ENCODE data around the gene NFASC.

DNA sequence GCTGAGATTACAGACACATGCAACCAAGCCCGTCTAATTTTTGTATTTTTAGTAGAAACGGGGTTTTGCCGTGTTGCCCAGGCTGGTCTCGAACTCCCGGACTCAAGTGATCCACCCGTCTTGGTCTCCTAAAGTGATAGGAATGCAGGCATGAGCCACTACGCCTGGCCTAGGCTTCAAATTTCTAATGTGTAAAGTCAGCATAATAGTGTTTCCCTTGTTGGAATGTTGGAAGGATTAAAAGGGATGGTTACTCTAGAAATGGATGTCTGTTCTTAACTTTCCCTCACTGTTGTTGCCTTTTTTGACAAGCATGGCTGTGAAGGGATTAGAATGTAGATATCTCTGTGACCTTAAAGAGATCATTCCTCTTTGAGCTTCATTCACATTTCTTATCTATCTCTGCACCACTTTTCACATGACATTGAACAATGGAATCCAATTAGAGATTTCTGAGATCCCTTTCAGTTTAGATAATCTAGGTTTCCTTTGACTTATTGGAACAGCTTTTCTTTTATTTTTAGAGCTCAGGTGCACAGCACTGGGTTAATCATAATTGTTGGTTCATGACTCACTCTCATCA, 33.7 kb downstream of the NFASC start:
- TF ChIP-seq, protein P1, sequence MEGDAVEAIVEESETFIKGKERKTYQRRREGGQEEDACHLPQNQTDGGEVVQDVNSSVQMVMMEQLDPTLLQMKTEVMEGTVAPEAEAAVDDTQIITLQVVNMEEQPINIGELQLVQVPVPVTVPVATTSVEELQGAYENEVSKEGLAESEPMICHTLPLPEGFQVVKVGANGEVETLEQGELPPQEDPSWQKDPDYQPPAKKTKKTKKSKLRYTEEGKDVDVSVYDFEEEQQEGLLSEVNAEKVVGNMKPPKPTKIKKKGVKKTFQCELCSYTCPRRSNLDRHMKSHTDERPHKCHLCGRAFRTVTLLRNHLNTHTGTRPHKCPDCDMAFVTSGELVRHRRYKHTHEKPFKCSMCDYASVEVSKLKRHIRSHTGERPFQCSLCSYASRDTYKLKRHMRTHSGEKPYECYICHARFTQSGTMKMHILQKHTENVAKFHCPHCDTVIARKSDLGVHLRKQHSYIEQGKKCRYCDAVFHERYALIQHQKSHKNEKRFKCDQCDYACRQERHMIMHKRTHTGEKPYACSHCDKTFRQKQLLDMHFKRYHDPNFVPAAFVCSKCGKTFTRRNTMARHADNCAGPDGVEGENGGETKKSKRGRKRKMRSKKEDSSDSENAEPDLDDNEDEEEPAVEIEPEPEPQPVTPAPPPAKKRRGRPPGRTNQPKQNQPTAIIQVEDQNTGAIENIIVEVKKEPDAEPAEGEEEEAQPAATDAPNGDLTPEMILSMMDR (IDR thresholded peaks at IDR 0.05) = no peak
- no peak for TF ChIP-seq POLR2A (IDR thresholded peaks at IDR 0.05)

All from testis (tissue), 2 donors.